Thyroid gland (tissue), 4 donors: ENCODE results near the gene ARHGAP15.

Experiments
- POLR2A ChIP-seq, 2 donors: fragments of 450-650 bp; IDR thresholded peaks; one replicate each; pipeline ENCODE4 v1.6.1; 2017; ENCODE audit warnings: antibody characterized with exemption in 2 of 2, mild to moderate bottlenecking in 2 of 2, moderate library complexity in 1 of 2
- TF ChIP-seq, protein P1 (sequence below), 6 experiments: fragments of 200-600 bp in 3 of 6; fragments of 450-650 bp in 3 of 6; sonication (generic) in 3 of 6; IDR thresholded peaks; one replicate each; pipeline ENCODE4 v1.5.1; 2016 to 2019; ENCODE audit warnings: antibody characterized with exemption in 6 of 6, mild to moderate bottlenecking in 2 of 6, inconsistent platforms in 1 of 6, moderate library complexity in 1 of 6

DNA sequence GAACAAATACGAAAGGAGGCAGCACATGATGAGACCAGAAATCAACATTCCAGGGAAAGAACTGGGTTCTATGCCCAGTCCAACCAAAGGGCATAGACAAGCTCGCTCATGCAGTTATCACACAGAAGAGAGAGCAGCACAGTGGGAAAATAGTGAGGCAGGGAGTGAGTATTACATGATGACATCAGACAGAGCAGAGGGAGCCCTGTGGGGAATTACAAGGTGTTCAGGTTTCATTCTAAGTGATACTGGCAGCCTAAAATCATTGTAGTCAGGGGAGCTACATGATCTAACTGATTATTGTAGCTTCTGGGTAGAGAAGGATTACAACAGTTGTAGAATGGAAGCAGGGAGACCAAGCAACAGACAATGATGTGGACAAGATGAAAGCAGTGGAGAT lies 658.5 kb downstream of the ARHGAP15 start:
- TF ChIP-seq, protein P1, sequence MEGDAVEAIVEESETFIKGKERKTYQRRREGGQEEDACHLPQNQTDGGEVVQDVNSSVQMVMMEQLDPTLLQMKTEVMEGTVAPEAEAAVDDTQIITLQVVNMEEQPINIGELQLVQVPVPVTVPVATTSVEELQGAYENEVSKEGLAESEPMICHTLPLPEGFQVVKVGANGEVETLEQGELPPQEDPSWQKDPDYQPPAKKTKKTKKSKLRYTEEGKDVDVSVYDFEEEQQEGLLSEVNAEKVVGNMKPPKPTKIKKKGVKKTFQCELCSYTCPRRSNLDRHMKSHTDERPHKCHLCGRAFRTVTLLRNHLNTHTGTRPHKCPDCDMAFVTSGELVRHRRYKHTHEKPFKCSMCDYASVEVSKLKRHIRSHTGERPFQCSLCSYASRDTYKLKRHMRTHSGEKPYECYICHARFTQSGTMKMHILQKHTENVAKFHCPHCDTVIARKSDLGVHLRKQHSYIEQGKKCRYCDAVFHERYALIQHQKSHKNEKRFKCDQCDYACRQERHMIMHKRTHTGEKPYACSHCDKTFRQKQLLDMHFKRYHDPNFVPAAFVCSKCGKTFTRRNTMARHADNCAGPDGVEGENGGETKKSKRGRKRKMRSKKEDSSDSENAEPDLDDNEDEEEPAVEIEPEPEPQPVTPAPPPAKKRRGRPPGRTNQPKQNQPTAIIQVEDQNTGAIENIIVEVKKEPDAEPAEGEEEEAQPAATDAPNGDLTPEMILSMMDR (IDR thresholded peaks at IDR 0.05): no peak
- no peak for TF ChIP-seq POLR2A (IDR thresholded peaks at IDR 0.05)
